ENCODE results near the gene EPHA2.
A peak's percentile ranks its signal among the peaks of the same experiment; 100 is the strongest.

The EPHA2 gene

DNA sequence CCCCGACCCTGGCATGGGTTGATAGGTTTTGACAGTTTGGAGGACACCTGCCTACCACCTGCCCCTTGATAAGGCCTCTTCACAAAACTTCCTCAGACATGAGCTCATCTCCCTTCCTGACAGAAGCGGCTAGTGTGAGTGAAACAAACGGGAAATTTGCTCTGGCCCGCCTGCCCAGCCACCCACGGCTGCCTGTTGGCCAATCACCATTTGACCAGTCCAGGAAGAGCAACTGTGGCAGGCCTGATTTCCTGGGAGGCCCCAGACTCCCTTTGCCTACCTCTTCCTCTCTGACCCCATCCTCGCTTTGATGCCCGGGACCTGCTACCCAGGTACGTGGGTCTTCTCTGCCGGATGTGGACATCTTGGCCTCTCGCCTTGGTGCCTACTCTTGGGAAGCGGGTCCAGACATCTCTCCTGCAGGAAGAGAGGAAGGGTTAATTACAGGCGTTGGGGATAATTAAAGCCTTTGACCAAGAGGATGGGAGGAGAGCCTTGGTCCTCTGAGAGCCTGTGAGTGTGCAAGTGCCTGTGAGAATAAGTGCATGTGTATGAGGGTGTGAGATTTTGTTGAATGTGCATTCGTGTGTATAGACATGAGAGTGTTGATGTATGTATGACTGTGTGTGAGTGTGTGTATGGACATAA lies 1.1 kb upstream of the EPHA2 start:
- TF ChIP-seq TAF1 (IDR thresholded peaks at IDR 0.05; ENCODE audit: borderline replicate concordance, insufficient read depth, low read length) (peak; percentile 70; the same call in 1 of the 2 replicates), POLR2AphosphoS5 (IDR thresholded peaks at IDR 0.05; ENCODE audit: low read depth, low read length) (peak; percentile 73)
- TF ChIP-seq, protein P1, sequence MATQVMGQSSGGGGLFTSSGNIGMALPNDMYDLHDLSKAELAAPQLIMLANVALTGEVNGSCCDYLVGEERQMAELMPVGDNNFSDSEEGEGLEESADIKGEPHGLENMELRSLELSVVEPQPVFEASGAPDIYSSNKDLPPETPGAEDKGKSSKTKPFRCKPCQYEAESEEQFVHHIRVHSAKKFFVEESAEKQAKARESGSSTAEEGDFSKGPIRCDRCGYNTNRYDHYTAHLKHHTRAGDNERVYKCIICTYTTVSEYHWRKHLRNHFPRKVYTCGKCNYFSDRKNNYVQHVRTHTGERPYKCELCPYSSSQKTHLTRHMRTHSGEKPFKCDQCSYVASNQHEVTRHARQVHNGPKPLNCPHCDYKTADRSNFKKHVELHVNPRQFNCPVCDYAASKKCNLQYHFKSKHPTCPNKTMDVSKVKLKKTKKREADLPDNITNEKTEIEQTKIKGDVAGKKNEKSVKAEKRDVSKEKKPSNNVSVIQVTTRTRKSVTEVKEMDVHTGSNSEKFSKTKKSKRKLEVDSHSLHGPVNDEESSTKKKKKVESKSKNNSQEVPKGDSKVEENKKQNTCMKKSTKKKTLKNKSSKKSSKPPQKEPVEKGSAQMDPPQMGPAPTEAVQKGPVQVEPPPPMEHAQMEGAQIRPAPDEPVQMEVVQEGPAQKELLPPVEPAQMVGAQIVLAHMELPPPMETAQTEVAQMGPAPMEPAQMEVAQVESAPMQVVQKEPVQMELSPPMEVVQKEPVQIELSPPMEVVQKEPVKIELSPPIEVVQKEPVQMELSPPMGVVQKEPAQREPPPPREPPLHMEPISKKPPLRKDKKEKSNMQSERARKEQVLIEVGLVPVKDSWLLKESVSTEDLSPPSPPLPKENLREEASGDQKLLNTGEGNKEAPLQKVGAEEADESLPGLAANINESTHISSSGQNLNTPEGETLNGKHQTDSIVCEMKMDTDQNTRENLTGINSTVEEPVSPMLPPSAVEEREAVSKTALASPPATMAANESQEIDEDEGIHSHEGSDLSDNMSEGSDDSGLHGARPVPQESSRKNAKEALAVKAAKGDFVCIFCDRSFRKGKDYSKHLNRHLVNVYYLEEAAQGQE (IDR thresholded peaks at IDR 0.05; ENCODE audit: insufficient read depth in 1 of 2, low read depth in 2 of 2, low read length in 2 of 2): no peak

DNA sequence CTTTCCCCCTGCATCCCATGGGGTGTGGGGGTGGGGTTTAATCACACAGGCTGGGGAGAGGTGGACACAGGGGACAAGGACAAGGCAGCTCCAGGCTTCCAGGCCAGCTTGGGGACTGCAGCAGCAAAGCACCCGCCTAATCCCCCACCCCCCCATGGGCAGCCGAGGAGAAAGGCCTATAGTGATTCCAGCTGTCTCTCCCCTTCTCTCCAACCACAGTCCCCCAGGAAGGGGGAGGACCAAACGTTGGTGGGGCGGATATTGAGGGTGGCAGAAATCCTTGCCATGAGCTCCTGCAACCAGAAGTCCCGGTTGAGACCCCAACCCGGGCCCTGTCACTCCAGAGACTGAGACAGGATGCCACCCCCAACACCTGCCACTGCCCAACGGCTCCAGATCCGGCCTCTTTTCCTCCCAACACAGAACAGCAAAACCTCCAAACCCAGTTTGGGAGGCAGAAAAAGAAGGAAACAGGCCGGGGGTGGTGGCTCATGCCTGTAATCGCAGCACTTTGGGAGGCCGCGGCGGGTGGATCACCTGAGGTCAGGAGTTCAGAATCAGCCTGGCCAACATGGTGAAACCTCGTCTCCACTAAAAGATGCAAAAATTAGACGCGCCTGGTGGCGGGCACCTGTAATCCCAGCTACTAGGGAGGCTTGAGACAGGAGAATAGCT lies 1.7 kb downstream of the EPHA2 start:
- TF ChIP-seq, protein P1 (IDR thresholded peaks at IDR 0.05; ENCODE audit: insufficient read depth in 1 of 2, low read depth in 2 of 2, low read length in 2 of 2): no peak
- TF ChIP-seq FOXP2 (optimal IDR thresholded peaks at IDR 0.05; ENCODE audit: borderline replicate concordance, extremely low read depth, extremely low read length, insufficient read depth) (no peak), SIN3A (IDR thresholded peaks at IDR 0.05; ENCODE audit: borderline replicate concordance, insufficient read depth, low read length) (no peak), POLR2AphosphoS5 (IDR thresholded peaks at IDR 0.05; ENCODE audit: low read depth, low read length) (no peak), TAF1 (IDR thresholded peaks at IDR 0.05; ENCODE audit: borderline replicate concordance, insufficient read depth, low read length) (no peak)

DNA sequence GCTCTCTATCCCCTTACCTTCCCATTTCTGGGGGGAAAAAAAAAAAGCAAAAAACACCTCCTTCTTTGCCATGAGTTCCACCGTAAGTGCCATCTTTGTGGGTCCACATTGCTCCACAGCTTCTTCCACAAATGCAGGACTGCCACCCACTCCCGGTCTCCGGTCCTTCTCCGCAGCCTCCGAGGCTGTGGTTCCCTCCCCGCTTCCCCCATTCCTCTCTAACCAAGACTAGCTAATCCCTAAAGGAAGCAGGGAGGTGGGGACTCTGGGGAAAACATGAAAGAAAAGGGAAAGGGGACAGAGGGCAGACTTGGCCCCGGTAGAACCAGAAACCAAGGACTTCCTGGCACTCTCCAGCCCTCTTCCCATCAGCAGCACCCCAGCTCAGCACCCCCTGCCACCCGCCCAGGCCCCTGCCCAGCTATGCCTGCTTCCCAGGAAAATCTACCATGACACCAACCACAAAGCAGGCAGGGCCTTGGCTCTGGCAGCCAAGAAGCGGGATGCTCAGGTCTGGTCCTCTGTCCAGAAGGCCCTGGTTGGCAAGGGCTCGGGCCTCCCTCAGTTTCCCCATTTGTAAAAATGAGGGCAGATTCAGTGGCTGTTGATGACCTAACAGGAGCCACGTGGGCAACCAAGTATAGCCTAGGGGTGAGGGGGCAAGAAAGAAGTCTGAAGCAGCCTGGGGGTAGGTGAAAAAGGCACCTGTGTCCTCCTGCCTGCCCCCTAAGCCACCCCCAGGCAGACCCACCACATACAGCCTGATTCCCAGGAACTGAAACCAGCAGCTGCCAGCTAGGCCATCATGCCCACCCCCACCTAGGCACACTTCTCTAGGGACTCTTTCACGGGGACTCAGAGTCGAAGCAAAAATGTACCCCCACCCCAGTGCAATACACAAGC lies 2.5 kb downstream of the EPHA2 start:
- TF ChIP-seq SIN3A (IDR thresholded peaks at IDR 0.05; ENCODE audit: borderline replicate concordance, insufficient read depth, low read length) (no peak), FOXP2 (optimal IDR thresholded peaks at IDR 0.05; ENCODE audit: borderline replicate concordance, extremely low read depth, extremely low read length, insufficient read depth) (no peak), TAF1 (IDR thresholded peaks at IDR 0.05; ENCODE audit: borderline replicate concordance, insufficient read depth, low read length) (no peak), POLR2AphosphoS5 (IDR thresholded peaks at IDR 0.05; ENCODE audit: low read depth, low read length) (no peak)
- TF ChIP-seq, protein P1 (IDR thresholded peaks at IDR 0.05; ENCODE audit: insufficient read depth in 1 of 2, low read depth in 2 of 2, low read length in 2 of 2): no peak

DNA sequence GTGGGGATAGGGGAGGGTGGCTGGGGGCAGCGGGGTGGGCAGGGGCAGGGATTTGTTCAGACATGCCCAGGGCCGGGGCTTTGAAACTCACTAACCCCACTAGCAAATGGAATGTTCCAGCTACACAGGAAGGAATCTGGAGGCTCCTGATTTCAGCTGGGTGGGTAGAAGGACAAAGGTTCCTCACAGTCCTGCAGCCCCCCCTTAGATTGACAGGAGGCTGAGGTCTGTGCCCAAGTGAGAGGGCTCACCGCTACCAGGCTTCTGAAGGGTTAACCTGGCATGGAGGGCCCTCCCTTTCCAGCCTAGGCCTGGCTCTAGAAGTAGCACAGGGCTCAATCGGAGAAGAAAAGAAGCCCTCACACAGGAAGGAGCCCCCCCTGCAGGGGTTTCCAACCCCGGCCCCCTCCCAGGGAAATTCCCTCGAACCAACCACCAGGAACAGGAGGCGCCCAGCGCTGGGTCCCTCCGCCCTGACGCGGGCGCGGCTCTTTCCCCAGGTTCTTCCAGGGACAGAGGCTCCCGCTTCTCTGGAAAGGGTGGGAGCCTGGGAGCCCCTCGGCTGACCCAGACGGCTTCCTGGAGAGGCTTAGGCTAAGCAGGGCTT lies 3.3 kb downstream of the EPHA2 start:
- TF ChIP-seq TAF1 (IDR thresholded peaks at IDR 0.05; ENCODE audit: borderline replicate concordance, insufficient read depth, low read length) (no peak), SIN3A (IDR thresholded peaks at IDR 0.05; ENCODE audit: borderline replicate concordance, insufficient read depth, low read length) (no peak)

DNA sequence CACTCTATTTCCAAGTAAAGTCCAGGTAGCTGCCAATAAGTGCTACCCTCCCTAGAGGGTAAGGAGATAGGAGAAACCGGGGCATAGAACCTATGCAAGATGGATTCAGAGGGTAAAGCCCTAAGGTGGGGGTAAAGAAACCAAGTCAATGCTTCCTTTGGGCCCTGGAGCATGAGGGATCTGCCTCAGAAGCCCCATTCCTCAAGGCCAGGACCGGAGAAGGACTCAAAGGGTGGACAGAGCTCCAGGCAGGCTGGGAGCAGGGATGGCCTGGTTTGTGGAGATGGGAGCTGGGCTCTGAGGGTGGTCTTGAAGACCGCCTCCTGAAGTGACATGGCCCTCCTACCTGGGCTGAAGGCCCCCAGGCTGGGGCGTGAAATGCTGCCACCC lies 3.9 kb downstream of the EPHA2 start:
- no peak for TF ChIP-seq SIN3A (IDR thresholded peaks at IDR 0.05; ENCODE audit: borderline replicate concordance, insufficient read depth, low read length)
- TF ChIP-seq POLR2AphosphoS5 (IDR thresholded peaks at IDR 0.05; ENCODE audit: low read depth, low read length): no peak; the same call in 1 of the 2 replicates
- no peak for TF ChIP-seq FOXP2 (optimal IDR thresholded peaks at IDR 0.05; ENCODE audit: borderline replicate concordance, extremely low read depth, extremely low read length, insufficient read depth)
- TF ChIP-seq, protein P1 (IDR thresholded peaks at IDR 0.05; ENCODE audit: insufficient read depth in 1 of 2, low read depth in 2 of 2, low read length in 2 of 2): no peak
- no peak for TF ChIP-seq TAF1 (IDR thresholded peaks at IDR 0.05; ENCODE audit: borderline replicate concordance, insufficient read depth, low read length)

Data from PFSK-1 (cell line).